ENCODE data around the gene B4GALNT4. TPM values are rescaled to one million over a fixed set of nuclear protein-coding genes. Genes with fewer than 3 reads are reported as not detected.
"Not testable (repeated sequence)": the region's sequence is repeated elsewhere in the genome, so short reads cannot be mapped to it uniquely, and the experiment has no call there.

Gene B4GALNT4
- total RNA-seq, 1 donor from 2014 or later: 99.5 TPM

- not testable (repeated sequence) for DNase-seq
Observed at GRCh38 chr11:424766-425165, 55.5 kb downstream of the B4GALNT4 start.

- DNase-seq: no peak
Observed at GRCh38 chr11:425301-425700, 56.0 kb downstream of the B4GALNT4 start.

GRCh38 chr11:426851-427250 lies 57.6 kb downstream of the B4GALNT4 start:
- DNase-seq: no peak

GRCh38 chr11:428295-428694 lies 59.0 kb downstream of the B4GALNT4 start:
- DNase-seq: no peak

- DNase-seq: no peak
Observed at GRCh38 chr11:429391-429790, 60.1 kb downstream of the B4GALNT4 start.

GRCh38 chr11:429931-430456 lies 60.7 kb downstream of the B4GALNT4 start:
- no peak for DNase-seq

Other genes starting within 250 kb of the B4GALNT4 start
- gene SCGB1C1, start 176.4 kb upstream of the B4GALNT4 start, total RNA-seq: not detected
- 5.3 TPM for gene BET1L, start 162.1 kb upstream of the B4GALNT4 start, total RNA-seq
- gene RIC8A, start 161.8 kb upstream of the B4GALNT4 start, total RNA-seq: 91.7 TPM
- 11.1 TPM for gene SIRT3, start 133.2 kb upstream of the B4GALNT4 start, total RNA-seq
- 80.3 TPM for gene PSMD13, start 132.5 kb upstream of the B4GALNT4 start, total RNA-seq
- gene NLRP6, start 91.1 kb upstream of the B4GALNT4 start, total RNA-seq: not detected
- 1.4 TPM for gene PGGHG, start 80.4 kb upstream of the B4GALNT4 start, total RNA-seq
- not detected for gene IFITM5, start 70.0 kb upstream of the B4GALNT4 start, total RNA-seq
- 1.6 TPM for gene IFITM2, start 61.7 kb upstream of the B4GALNT4 start, total RNA-seq
- gene IFITM1, start 55.5 kb upstream of the B4GALNT4 start, total RNA-seq: 6.9 TPM
- 5.5 TPM for gene IFITM3, start 48.6 kb upstream of the B4GALNT4 start, total RNA-seq
- gene PKP3, start 24.7 kb downstream of the B4GALNT4 start, total RNA-seq: under 0.01 TPM
- 14.8 TPM for gene SIGIRR, start 45.5 kb downstream of the B4GALNT4 start, total RNA-seq
- not detected for gene ANO9, start 72.5 kb downstream of the B4GALNT4 start, total RNA-seq
- gene PTDSS2, start 80.8 kb downstream of the B4GALNT4 start, total RNA-seq: 21.8 TPM
- gene RNH1, start 137.7 kb downstream of the B4GALNT4 start, total RNA-seq: 42.1 TPM
- 27.0 TPM for gene HRAS, start 166.1 kb downstream of the B4GALNT4 start, total RNA-seq
- 1.1 TPM for gene LRRC56, start 168.0 kb downstream of the B4GALNT4 start, total RNA-seq
- 0.16 TPM for gene LMNTD2, start 191.2 kb downstream of the B4GALNT4 start, total RNA-seq
- gene RASSF7, start 191.5 kb downstream of the B4GALNT4 start, total RNA-seq: 2.5 TPM
- 27.3 TPM for gene PHRF1, start 207.0 kb downstream of the B4GALNT4 start, total RNA-seq
- gene IRF7, start 246.5 kb downstream of the B4GALNT4 start, total RNA-seq: 7.6 TPM

Data from occipital lobe (tissue), 2 donors.